Neural crest cell (in vitro differentiated cells): ENCODE measurements around the gene TTC5. TPM values are rescaled to one million over a fixed set of nuclear protein-coding genes. Genes with fewer than 3 reads are reported as not detected.
A peak's percentile ranks its signal among the peaks of the same experiment; 100 is the strongest.

Source experiments
- DNase-seq: peaks from one replicate; pipeline ENCODE4 v3.0.0; 2021; ENCODE audit warnings: low read depth, mixed read lengths, low spot score
- H3K27ac Mint-ChIP-seq: one replicate; pipeline ENCODE4 v1.8.0; 2021; ENCODE audit warnings: mild to moderate bottlenecking, mixed read lengths; ENCODE audit not compliant: unreplicated experiment
- H3K27me3 Mint-ChIP-seq: 2 replicates; pipeline ENCODE4 v1.8.0; 2021; ENCODE audit warnings: low read depth, mild to moderate bottlenecking, mixed read lengths
- H3K36me3 Mint-ChIP-seq: 2 replicates; pipeline ENCODE4 v1.8.0; 2021; ENCODE audit warnings: low read depth, mild to moderate bottlenecking, mixed read lengths
- H3K4me1 Mint-ChIP-seq: 2 replicates; pipeline ENCODE4 v1.8.0; 2021; ENCODE audit warnings: mixed read lengths
- H3K4me3 Mint-ChIP-seq: one replicate; pipeline ENCODE4 v1.8.0; 2021; ENCODE audit warnings: mild to moderate bottlenecking, mixed read lengths
- H3K9me3 Mint-ChIP-seq: 2 replicates; pipeline ENCODE4 v1.8.0; 2021; ENCODE audit warnings: mixed read lengths
- CTCF ChIP-seq: fragments of 200-600 bp; sonication (generic); conservative IDR thresholded peaks from 2 replicates; pipeline ENCODE4 v1.5.0; 2021; ENCODE audit warnings: antibody characterized with exemption, mild to moderate bottlenecking
- total RNA-seq: library from RNA; stranded (reverse); gene quantifications from 2 replicates; pipeline ENCODE4 v1.2.1, GENCODE V29; 2021

The TTC5 gene
- total RNA-seq, 1 donor from 2014 or later: 25.6 TPM

DNA sequence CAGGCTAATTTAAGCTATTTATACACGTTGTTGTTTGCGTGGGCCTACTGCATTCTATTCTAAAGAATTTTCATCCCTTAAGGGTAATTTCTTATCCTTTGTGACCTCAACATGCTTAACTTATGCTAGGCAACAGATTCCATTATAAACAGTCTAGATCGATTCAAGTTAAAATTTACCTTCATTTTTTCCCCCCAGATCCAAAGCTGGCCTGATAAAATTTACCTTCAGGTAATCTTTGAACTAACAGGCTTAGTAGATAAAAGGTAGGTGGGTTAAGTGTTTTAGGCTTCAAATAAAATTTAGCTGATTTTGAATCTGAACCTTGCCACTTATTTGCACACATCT is 27.7 kb upstream of the TTC5 start:
- H3K27me3 Mint-ChIP-seq: no peaks in the 10 kb centered on the region
- peaks cover 3% of the 10 kb centered on the region for H3K36me3 Mint-ChIP-seq
- no peak for TF ChIP-seq CTCF
- no peak for DNase-seq
- no peaks in the 10 kb centered on the region for H3K9me3 Mint-ChIP-seq
- peaks cover 41% of the 10 kb centered on the region for H3K4me1 Mint-ChIP-seq
- H3K4me3 Mint-ChIP-seq: peak overlapping the region; percentile 98
- H3K27ac Mint-ChIP-seq: peak overlapping the region; percentile 100

GRCh38 chr14:20332788-20333493 is 27.2 kb upstream of the TTC5 start, which contains the start of gene CCNB1IP1:
CCNB1IP1 (minus strand) TSS chr14:20333279; CDS start chr14:20316523, 16,756 bp downstream.
- Mint-ChIP-seq H3K9me3 (no peaks in the 10 kb centered on the region), H3K36me3 (peaks cover 3% of the 10 kb centered on the region), H3K27me3 (no peaks in the 10 kb centered on the region), H3K4me1 (peaks cover 41% of the 10 kb centered on the region), H3K4me3 (peak within 1 kb of the TSS; percentile 98), H3K27ac (peak within 1 kb of the TSS; percentile 100)
- no peak for TF ChIP-seq CTCF
- DNase-seq: peak; percentile 51

DNA sequence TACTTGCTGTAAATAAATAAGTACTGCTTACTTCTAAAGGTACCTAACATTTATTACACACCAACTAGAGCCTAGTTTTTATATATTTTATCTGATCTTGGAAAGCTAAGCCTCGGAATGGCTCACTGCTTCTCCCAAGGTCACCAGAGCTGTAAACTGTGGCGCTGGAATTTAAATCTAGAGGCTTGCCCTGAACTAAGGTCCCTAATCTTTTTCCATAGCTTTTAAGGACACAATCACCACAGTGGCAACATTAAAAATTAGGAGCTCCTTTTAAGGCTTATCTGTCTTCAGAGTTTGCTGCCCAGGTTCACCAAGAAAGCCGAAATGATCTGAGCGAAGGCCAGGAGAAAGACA is 26.7 kb upstream of the TTC5 start:
- no peaks in the 10 kb centered on the region for H3K9me3 Mint-ChIP-seq
- DNase-seq: no peak
- H3K4me3 Mint-ChIP-seq: peak overlapping the region; percentile 98
- no peak for TF ChIP-seq CTCF
- no peaks in the 10 kb centered on the region for H3K27me3 Mint-ChIP-seq
- H3K27ac Mint-ChIP-seq: peak overlapping the region; percentile 100
- H3K36me3 Mint-ChIP-seq: peaks cover 5% of the 10 kb centered on the region
- H3K4me1 Mint-ChIP-seq: peaks cover 46% of the 10 kb centered on the region

DNA sequence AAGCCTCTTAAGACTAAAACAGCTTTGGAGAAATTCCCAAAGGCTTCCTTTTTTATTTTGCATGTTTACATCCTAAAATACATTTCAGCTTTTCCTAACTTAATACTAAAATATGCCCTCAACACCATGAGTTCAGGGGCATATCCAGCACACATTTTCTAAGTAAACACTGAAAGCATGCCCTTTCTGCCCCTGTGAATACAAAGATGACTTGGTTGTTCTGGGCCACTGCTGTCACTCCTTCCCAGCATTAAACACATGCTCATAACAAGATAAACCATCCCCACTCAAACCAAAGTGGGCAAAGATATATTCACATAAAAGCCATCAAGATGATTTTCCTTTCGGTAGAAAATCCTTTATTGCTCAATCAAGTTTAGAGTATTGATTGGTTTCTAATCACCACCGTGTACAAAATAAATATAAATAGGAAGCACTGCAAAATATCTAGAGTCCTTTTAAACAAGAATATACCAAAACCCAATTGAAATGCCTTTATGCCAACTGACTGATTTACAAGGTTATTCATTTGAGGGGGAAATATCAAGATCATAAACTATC is 25.4 kb upstream of the TTC5 start:
- Mint-ChIP-seq H3K4me3 (peak overlapping the region; percentile 83), H3K9me3 (no peaks in the 10 kb centered on the region), H3K27me3 (no peaks in the 10 kb centered on the region), H3K36me3 (peaks cover 7% of the 10 kb centered on the region), H3K27ac (no peak overlapping the region), H3K4me1 (peaks cover 51% of the 10 kb centered on the region)
- no peak for TF ChIP-seq CTCF
- no peak for DNase-seq

DNA sequence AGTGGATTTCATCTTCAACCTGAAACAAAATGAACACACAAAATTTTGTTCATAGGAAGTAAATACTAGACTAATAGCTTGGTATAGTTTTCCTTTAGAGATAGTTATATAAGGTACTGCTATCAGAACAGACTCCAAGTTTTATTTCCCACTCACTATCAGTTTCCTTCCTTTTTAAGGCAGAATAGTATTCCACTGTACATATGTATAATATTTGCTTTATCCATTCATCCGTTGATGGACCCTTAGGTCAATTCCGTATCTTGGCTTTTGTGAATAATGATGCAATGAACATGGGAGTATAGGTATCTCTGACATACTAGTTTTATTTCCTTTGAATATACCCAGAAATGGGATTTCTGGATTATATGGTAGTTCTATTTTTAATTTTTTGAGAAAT is 23.6 kb upstream of the TTC5 start:
- no peaks in the 10 kb centered on the region for H3K9me3 Mint-ChIP-seq
- DNase-seq: no peak
- H3K27ac Mint-ChIP-seq: no peak overlapping the region
- peaks cover 51% of the 10 kb centered on the region for H3K4me1 Mint-ChIP-seq
- peaks cover 10% of the 10 kb centered on the region for H3K36me3 Mint-ChIP-seq
- no peak for TF ChIP-seq CTCF
- H3K4me3 Mint-ChIP-seq: peak overlapping the region; percentile 36
- no peaks in the 10 kb centered on the region for H3K27me3 Mint-ChIP-seq
